GM21619 (cell line): ENCODE data around the gene TRIP13.
A peak's percentile ranks its signal among the peaks of the same experiment; 100 is the strongest.

Experiments used
- ATAC-seq: cut with Tn5 transposase; IDR thresholded peaks from one replicate; pipeline ENCODE4 v1.9.1; 2021; ENCODE audit not compliant: unreplicated experiment

The TRIP13 gene

GRCh38 chr5:963673-964531, 71.2 kb downstream of the TRIP13 start:
- ATAC-seq = peak; percentile 74

- ATAC-seq = no peak
These were observed 72.1 kb downstream of the TRIP13 start for GRCh38 chr5:964821-965220.

- ATAC-seq = no peak
These were observed 73.1 kb downstream of the TRIP13 start for GRCh38 chr5:965604-966344.

- no peak for ATAC-seq
These were observed 73.6 kb downstream of the TRIP13 start for GRCh38 chr5:966345-966710.

- ATAC-seq = no peak
These were observed 74.3 kb downstream of the TRIP13 start for GRCh38 chr5:966941-967340.
